Measurements from ENCODE around the gene CAMK2B.

The CAMK2B gene

DNA sequence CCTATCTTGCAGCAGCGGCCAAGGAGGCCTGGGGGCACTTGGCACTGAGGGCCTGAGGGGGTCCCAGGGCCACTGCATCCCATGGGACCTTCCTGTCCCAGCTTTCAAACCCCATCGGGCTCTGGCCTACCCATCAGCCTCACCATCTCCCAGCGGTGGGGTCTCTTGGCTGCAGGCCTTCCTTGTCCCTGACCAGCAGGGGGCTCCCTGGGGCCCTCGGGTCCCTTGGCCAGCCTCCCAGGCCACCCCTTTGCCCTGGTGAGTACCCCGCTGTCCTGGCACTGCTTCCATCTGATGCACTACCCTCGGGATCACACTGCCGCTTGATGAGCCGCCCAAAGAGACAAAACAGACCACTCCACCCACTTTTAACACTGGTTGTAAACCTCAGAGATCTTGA is 81.1 kb downstream of the CAMK2B start:
- DNase-seq (peak; percentile 16), ATAC-seq (ENCODE audit: insufficient read depth, low read depth) (no peak; the same call in 2 of the 3 replicates)
- no peaks in the 10 kb centered on the region for H3K27me3 ChIP-seq (ENCODE audit: insufficient read depth, low read length, poor library complexity)
- TF ChIP-seq, protein P1, sequence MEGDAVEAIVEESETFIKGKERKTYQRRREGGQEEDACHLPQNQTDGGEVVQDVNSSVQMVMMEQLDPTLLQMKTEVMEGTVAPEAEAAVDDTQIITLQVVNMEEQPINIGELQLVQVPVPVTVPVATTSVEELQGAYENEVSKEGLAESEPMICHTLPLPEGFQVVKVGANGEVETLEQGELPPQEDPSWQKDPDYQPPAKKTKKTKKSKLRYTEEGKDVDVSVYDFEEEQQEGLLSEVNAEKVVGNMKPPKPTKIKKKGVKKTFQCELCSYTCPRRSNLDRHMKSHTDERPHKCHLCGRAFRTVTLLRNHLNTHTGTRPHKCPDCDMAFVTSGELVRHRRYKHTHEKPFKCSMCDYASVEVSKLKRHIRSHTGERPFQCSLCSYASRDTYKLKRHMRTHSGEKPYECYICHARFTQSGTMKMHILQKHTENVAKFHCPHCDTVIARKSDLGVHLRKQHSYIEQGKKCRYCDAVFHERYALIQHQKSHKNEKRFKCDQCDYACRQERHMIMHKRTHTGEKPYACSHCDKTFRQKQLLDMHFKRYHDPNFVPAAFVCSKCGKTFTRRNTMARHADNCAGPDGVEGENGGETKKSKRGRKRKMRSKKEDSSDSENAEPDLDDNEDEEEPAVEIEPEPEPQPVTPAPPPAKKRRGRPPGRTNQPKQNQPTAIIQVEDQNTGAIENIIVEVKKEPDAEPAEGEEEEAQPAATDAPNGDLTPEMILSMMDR (IDR thresholded peaks at IDR 0.05; ENCODE audit: borderline replicate concordance, extremely low read depth, low read length, poor library complexity, severe bottlenecking) = peak; percentile 54
- no peak for TF ChIP-seq EZH2 (IDR thresholded peaks at IDR 0.05; ENCODE audit: borderline replicate concordance, low read depth, low read length, severe bottlenecking)
- H3K36me3 ChIP-seq (ENCODE audit: insufficient read depth, low read length) = no peaks in the 10 kb centered on the region
- H4K20me1 ChIP-seq (ENCODE audit: insufficient read depth, low read length) = peaks cover 6% of the 10 kb centered on the region
- no peaks in the 10 kb centered on the region for H3K9me3 ChIP-seq (ENCODE audit: insufficient read depth, low read length, severe bottlenecking)
- no peaks in the 10 kb centered on the region for H3K79me2 ChIP-seq (ENCODE audit: insufficient read depth, low read length)
- H3K27ac ChIP-seq (ENCODE audit: low read length) = no peak overlapping the region
- no peaks in the 10 kb centered on the region for H3K4me1 ChIP-seq (ENCODE audit: insufficient read depth, low read length)
- no peak overlapping the region for H3K4me2 ChIP-seq (ENCODE audit: insufficient read depth, low read length)
- no peak overlapping the region for H2AFZ ChIP-seq (ENCODE audit: low read depth, low read length)
- no peak overlapping the region for H3K9ac ChIP-seq (ENCODE audit: low read depth, low read length)
- no peak overlapping the region for H3K4me3 ChIP-seq (ENCODE audit: low read depth in 1 of 2, low read length in 2 of 2)

DNA sequence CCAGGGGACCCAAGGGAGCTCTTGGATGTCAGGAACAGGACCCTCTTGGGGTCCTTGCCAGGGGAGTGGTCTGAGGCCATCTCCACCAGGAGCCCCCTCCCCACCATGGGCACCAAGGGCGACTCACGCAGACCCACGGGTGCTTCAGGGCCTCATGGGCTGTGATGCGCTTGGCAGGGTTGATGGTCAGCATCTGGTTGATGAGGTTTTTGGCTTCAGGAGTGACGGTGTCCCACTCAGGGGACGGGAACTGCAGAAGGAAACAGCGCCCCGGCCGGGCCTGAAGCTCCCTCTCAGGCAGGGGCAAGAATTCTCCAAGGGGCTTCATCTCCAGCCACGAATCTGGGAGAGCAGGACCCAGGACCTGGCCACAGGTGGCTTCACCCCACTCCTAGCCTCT is 83.3 kb downstream of the CAMK2B start:
- Histone ChIP-seq H2AFZ (ENCODE audit: low read depth, low read length) (no peak overlapping the region), H3K4me1 (ENCODE audit: insufficient read depth, low read length) (no peaks in the 10 kb centered on the region), H3K36me3 (ENCODE audit: insufficient read depth, low read length) (no peaks in the 10 kb centered on the region), H3K79me2 (ENCODE audit: insufficient read depth, low read length) (no peaks in the 10 kb centered on the region), H4K20me1 (ENCODE audit: insufficient read depth, low read length) (peaks cover 6% of the 10 kb centered on the region; the same call in 1 of the 2 replicates), H3K9ac (ENCODE audit: low read depth, low read length) (no peak overlapping the region), H3K4me3 (ENCODE audit: low read depth in 1 of 2, low read length in 2 of 2) (no peak overlapping the region), H3K9me3 (ENCODE audit: insufficient read depth, low read length, severe bottlenecking) (no peaks in the 10 kb centered on the region), H3K27ac (ENCODE audit: low read length) (no peak overlapping the region), H3K27me3 (ENCODE audit: insufficient read depth, low read length, poor library complexity) (peaks cover 3% of the 10 kb centered on the region), H3K4me2 (ENCODE audit: insufficient read depth, low read length) (no peak overlapping the region)
- TF ChIP-seq EZH2 (IDR thresholded peaks at IDR 0.05; ENCODE audit: borderline replicate concordance, low read depth, low read length, severe bottlenecking) = no peak
- ATAC-seq (ENCODE audit: insufficient read depth, low read depth) (no peak), DNase-seq (no peak)

DNA sequence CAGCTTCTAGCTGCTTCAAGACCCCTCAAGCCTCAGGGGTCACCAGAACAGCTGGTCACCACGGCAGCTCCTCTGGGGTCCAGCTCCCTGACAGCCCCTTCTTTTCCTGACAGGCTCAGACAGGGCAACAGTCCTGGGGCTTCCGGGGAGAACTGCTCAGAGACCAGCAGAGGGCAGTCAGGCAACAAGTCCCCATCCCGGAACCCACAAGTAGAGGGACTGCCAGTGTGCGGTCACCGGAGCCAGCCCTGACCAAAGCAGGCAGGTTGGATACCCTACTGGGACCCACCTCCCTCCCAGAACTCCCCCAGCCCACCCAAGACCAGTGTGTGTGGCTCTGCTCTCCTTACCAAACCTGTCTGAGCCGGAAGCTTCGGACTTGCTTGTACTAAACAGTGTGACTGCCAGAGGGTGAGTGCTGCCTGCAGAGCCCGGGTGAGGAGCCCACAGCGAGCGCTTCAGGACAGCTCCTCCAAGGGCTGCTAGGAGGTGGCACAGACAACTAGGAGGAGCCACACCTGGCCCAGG is 84.3 kb downstream of the CAMK2B start:
- peaks cover 6% of the 10 kb centered on the region; the same call in 1 of the 2 replicates for H4K20me1 ChIP-seq (ENCODE audit: insufficient read depth, low read length)

DNA sequence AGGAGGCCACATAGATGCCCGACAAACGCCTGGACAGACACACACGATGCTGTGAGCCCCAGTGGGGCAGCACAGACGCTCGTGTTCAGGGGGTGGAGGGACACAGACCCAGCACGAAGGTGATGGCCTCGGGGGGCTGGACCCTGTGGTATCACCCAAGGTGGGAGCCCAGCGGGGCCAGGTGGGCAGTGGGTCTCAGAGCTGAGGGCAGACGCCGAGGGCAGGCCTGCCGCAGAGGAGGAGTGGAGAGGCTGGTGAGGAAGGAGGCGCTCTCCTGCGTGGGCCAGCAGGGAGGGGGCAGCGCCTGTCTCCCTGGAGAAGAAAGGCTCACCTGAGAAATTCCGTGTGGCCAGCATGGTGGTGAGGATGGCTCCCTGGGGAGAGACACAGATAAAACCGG is 85.0 kb downstream of the CAMK2B start:
- Histone ChIP-seq H3K4me2 (ENCODE audit: insufficient read depth, low read length) (no peak overlapping the region), H2AFZ (ENCODE audit: low read depth, low read length) (no peak overlapping the region)
- ATAC-seq (ENCODE audit: insufficient read depth, low read depth) = no peak

More for the DNA sequence above, 84.3 kb downstream of the CAMK2B start:
- Histone ChIP-seq H3K9me3 (ENCODE audit: insufficient read depth, low read length, severe bottlenecking) (no peaks in the 10 kb centered on the region), H3K9ac (ENCODE audit: low read depth, low read length) (no peak overlapping the region), H3K4me1 (ENCODE audit: insufficient read depth, low read length) (no peaks in the 10 kb centered on the region), H3K4me2 (ENCODE audit: insufficient read depth, low read length) (no peak overlapping the region), H2AFZ (ENCODE audit: low read depth, low read length) (peak overlapping the region; percentile 15; the same call in 1 of the 2 replicates), H3K4me3 (ENCODE audit: low read depth in 1 of 2, low read length in 2 of 2) (no peak overlapping the region), H3K27me3 (ENCODE audit: insufficient read depth, low read length, poor library complexity) (peaks cover 3% of the 10 kb centered on the region), H3K79me2 (ENCODE audit: insufficient read depth, low read length) (no peaks in the 10 kb centered on the region), H3K27ac (ENCODE audit: low read length) (no peak overlapping the region), H3K36me3 (ENCODE audit: insufficient read depth, low read length) (no peaks in the 10 kb centered on the region)
- peak; percentile 63 for DNase-seq
- TF ChIP-seq, protein P1 (IDR thresholded peaks at IDR 0.05; ENCODE audit: borderline replicate concordance, extremely low read depth, low read length, poor library complexity, severe bottlenecking) = peak; percentile 80
- no peak for TF ChIP-seq EZH2 (IDR thresholded peaks at IDR 0.05; ENCODE audit: borderline replicate concordance, low read depth, low read length, severe bottlenecking)
- peak; percentile 89 for ATAC-seq (ENCODE audit: insufficient read depth, low read depth)

More for the DNA sequence above, 85.0 kb downstream of the CAMK2B start:
- no peak overlapping the region for H3K4me3 ChIP-seq (ENCODE audit: low read depth in 1 of 2, low read length in 2 of 2)
- no peak overlapping the region for H3K27ac ChIP-seq (ENCODE audit: low read length)
- H3K9ac ChIP-seq (ENCODE audit: low read depth, low read length) = no peak overlapping the region
- peaks cover 6% of the 10 kb centered on the region; the same call in 1 of the 2 replicates for H4K20me1 ChIP-seq (ENCODE audit: insufficient read depth, low read length)
- TF ChIP-seq, protein P1 (IDR thresholded peaks at IDR 0.05; ENCODE audit: borderline replicate concordance, extremely low read depth, low read length, poor library complexity, severe bottlenecking) = no peak
- no peak for TF ChIP-seq EZH2 (IDR thresholded peaks at IDR 0.05; ENCODE audit: borderline replicate concordance, low read depth, low read length, severe bottlenecking)
- H3K9me3 ChIP-seq (ENCODE audit: insufficient read depth, low read length, severe bottlenecking) = no peaks in the 10 kb centered on the region
- H3K4me1 ChIP-seq (ENCODE audit: insufficient read depth, low read length) = no peaks in the 10 kb centered on the region
- H3K36me3 ChIP-seq (ENCODE audit: insufficient read depth, low read length) = no peaks in the 10 kb centered on the region
- DNase-seq = no peak
- H3K27me3 ChIP-seq (ENCODE audit: insufficient read depth, low read length, poor library complexity) = peaks cover 3% of the 10 kb centered on the region
- no peaks in the 10 kb centered on the region for H3K79me2 ChIP-seq (ENCODE audit: insufficient read depth, low read length)
